GM18507 (cell line): Measurements from ENCODE around the gene CNGB1.
"Not testable (repeated sequence)": the region's sequence is repeated elsewhere in the genome, so short reads cannot be mapped to it uniquely, and the experiment has no call there.

Experiments used
- DNase-seq: peaks from one replicate; pipeline ENCODE4 v3.0.0; 2011; ENCODE audit warnings: low read depth; ENCODE audit not compliant: insufficient read length; ENCODE audit errors: extremely low spot score
- FAIRE-seq: peaks from 2 replicates; lab custom pipeline; 2011; peaks lifted over from hg19 to GRCh38; lab: Jason Lieb, UNC

The CNGB1 gene

DNA sequence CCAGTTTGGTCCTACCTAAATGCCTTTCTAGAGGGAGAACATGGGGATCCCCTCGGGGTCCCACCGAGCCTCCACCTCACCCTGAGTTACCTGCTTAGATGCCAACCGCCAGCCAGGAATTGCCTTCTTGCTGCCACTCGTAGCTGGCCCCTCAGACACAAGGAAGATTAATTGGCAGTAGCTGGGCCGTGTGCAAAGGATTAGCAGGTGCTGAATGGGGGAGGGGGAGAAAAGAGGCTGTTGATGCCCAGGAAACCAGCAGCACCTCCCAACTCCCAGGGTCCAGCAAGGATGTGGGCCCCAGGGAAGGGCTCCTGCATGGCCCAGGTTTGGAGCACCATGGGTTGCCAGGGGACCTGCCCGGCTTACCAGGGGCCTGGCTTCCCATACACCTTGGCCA lies at the start of gene CNGB1:
Gene CNGB1 (minus strand): TSS at position 159 of the 400 bp plus-strand sequence. CDS start 3,842 bp downstream, outside the sequence.
- FAIRE-seq (no peak), DNase-seq (no peak)

DNA sequence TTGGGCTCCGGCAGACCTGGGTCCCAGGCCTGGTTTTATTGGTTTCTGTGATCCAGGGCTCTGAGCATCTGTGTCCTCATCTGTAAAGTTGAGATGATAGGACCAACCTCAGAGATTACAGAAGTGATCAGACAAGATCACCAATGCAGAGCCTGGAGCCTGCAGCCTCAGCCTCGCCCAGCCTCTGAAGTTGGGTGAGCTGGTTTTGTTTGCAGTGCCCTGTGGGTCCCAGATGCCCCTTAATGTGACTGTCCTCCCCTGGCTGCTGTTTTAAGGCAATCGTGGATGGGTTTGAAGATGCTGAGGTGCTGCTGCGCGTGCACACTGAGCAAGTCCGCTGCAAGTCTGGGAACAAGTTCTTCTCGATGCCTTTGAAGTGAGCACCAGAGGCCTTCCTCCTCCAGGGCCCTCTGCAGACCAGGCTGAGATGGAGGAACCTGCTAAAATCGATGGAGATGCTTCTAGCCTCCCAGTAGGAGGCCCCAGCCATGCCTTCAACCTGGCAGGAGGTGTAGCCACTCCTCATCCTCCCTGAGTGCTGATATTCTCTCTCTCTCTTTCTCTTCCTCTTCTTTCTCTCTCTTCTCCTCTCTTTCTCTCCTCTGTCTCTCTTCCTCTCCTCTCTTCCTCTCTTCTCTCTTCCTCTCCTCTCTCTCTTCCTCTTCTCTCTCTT lies 49.1 kb upstream of the CNGB1 start:
- no peak for FAIRE-seq
- no peak for DNase-seq

DNA sequence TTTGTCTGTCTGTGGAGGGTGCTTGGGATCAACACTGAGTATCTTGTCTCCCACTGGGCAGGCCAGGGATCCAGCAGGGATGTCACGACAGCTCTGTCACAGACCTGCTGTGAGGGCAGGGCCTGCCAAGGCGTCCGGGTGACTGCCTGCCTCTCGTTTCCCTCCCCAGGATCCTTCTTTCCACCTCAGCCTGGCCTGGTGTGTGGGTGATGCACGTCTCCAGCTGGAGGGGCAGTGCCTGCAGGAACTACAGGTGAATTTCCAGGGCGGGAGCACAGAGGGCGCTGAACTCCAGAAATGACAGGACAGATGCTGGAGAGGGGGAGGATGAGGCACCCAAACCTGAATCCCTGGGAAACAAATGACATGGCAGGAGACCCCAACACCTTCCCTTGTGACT lies 47.9 kb upstream of the CNGB1 start:
- FAIRE-seq (no peak), DNase-seq (no peak)

DNA sequence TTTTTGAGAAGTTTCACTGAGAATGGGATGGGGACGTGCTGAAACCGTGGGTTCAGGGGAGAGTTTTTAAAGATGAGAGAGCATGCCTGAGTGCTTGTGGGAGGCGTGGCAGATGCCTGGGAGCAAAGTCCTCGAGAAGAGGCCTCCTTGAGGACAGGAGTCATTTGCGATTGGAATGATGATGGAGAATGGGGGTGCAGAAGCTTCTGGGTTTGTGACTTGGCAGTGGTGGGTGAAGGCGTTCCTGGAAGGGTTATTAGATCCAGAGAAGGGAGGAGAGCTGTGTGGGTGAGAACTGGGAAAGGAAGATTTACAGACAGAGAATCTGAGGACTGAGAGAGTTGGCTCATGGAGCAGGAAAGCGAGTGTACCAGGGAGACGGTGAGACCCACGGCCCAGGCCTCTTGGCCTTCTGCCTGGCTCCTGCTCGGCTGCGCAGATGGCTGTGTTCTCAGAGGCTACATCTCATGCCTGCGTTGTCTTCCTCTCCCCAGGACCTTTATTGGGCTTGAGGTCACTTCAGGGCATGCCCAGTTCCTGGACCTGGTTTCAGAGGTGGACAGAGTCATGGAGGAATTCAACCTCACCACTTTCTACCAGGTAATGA lies 46.0 kb upstream of the CNGB1 start:
- DNase-seq: no peak
- FAIRE-seq: no peak

DNA sequence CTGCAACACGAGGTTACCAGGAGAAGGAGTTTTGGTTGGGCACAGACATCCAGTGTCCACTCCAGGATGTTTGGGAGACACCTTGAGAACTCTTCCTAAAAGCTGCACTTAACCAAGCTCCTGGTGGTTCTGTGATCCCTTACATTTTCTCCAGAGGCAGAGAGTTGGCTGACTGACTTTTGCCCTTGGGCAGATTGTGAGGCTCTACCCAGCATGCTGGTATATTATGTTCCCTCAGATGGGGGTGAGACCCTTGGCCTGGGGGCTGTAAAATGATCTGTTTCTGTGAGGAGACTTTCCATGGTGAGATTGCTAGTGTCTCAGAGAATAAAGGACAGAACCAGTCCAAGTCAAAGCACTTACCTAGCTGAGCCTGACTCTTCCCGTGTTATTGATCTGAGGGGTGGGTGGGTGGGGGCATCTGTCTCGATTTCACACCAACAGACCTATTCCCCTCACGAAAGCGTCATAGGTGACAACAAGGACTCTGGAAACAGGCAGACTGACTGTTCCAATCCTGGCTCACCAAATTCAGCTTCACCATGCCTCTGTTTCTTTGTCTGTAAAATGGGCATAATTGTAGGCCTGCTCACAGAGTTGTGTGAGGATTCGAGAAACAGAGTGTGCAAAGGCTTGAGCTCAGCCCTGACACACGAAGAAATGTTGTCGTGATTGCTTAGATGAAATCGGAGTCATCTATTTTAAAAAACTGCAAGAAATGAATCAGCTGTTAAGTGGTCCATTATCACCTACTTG lies 42.5 kb upstream of the CNGB1 start:
- FAIRE-seq: no peak
- no peak for DNase-seq

DNA sequence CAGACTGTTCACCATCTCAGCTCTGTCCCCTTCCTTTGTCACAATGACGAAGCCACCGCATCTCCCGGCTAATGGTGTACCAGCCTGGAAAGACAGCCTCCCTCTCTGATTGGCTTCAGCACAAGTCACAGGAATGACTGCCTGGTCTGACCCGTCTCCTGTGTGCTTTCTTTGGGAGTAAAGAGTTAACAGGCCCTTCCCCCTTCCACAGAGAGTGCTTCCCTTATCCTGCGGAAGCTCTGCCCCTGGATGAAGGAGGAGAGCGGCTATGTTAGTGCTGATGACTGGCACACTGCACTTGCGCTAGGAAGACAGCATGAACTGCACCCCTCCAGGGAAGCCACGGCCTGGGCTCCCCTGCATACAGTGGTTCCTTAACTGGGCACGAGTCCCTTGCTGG lies 41.6 kb upstream of the CNGB1 start:
- DNase-seq: no peak
- no peak for FAIRE-seq

DNA sequence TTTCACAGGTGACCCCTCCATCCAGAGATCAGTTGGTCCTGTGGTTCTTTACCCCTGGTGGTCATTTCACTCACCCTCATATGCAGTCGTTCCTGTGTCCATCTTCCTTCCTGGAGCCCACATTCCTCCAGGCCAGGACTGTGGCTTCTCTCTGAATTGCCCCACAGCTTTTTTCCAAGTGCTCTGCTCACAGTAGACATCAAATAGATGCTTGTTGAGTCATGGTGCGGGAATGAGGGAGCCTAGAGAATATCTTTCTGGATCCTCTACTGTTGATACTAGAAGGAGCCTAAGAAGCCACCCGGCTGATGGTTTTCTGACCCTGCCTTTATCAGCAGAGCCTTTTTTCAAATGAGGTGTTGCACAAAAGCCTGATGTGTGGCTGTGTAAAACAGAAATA lies 40.7 kb upstream of the CNGB1 start:
- DNase-seq: no peak
- FAIRE-seq: no peak

DNA sequence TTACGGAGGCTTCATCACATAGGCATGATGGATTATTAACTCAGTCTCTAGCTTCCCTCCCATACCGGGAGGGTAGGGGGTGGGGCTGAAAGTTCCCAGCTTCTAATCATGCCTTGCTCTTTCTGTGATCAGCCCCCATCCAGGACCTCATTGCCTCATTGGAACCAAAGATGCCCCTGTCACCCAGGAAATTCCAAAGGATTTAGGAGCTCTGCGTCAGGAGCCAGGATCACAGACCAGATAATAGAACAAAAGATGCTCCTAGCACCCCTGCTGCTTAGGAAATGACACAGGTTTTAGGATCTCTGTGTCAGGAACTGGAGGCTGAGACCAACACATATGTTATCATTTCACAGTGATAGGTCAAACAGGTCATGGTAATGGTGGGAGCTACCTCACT lies 40.0 kb upstream of the CNGB1 start:
- DNase-seq (no peak), FAIRE-seq (no peak)

DNA sequence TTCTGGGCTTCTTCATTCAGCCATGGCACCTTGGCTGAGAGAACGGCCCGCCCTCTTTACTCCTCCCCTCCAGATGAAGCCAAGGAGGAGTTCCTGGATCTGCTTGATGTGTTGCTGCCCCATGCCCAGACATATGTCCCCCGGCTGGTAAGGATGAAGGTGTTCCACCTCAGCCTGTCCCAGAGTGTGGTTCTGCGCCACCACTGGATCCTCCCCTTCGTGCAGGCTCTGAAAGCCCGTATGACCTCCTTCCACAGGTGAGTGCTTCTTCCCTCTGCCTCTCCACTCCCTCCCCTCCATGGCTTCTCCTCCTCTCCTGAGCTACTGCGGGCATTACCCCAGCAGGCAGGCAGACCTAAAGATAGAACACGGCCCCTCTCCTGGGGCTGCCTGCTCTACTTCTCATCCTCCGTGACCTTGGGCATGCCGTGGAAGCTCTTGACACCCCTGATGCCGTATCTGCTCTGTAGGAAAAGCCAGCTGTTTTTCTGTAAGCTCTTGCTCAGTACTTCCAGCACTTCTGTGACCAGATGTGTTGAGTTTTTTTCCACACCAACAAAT lies 39.0 kb upstream of the CNGB1 start:
- no peak for FAIRE-seq

DNA sequence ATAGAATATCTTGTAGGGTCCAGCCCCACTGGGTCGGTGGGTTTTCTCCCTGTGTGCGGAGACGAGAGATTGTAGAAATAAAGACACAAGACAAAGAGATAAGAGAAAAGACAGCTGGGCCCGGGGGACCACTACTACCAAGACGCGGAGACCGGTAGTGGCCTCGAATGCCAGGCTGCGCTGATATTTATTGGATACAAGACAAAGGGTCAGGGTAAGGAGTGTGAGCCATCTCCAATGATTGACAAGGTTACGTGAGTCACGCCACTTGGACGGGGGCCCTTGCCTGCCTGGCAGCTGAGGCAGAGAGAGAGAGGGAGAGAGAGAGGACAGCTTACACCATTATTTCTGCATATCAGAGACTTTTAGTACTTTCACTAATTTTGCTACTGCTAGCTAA lies 33.8 kb upstream of the CNGB1 start:
- DNase-seq, FAIRE-seq: not testable (repeated sequence)

More for the DNA sequence above, 39.0 kb upstream of the CNGB1 start:
- no peak for DNase-seq

DNA sequence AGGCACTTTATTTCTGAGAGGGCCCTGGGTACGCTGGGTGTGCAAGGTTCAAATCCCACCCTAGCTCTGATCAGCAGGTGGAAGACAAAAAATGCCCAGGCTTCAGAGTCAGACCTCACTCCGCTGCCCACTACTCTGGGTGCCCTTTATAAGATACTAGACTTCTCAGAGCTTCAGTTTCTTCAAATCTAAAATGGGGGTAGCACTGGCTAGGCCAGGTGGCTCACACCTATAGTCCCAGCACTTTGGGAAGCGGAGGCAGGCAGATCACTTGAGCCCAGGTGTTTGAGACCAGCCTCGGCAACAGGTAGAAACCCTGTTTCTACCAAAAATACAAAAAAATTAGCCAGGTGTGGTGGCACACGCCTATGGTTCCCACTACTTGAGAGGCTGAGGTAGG lies 32.0 kb upstream of the CNGB1 start:
- FAIRE-seq (no peak), DNase-seq (no peak)

DNA sequence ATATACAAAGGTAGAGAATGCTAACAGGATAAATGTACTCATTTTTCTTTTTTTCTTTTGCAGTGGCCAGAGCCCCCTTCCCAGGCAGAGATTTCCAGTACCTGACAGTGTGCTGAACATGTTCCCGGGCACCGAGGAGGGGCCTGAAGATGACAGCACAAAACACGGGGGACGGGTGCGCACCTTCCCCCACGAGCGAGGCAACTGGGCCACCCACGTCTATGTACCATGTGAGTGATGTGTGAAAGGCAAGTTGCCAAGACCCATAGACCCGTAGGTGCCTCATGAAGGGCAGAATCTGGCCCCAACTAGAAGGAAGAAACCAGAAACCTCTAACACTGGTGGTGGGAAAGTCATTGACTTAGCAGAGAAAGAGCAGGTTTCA lies 31.5 kb upstream of the CNGB1 start:
- no peak for FAIRE-seq
- no peak for DNase-seq

DNA sequence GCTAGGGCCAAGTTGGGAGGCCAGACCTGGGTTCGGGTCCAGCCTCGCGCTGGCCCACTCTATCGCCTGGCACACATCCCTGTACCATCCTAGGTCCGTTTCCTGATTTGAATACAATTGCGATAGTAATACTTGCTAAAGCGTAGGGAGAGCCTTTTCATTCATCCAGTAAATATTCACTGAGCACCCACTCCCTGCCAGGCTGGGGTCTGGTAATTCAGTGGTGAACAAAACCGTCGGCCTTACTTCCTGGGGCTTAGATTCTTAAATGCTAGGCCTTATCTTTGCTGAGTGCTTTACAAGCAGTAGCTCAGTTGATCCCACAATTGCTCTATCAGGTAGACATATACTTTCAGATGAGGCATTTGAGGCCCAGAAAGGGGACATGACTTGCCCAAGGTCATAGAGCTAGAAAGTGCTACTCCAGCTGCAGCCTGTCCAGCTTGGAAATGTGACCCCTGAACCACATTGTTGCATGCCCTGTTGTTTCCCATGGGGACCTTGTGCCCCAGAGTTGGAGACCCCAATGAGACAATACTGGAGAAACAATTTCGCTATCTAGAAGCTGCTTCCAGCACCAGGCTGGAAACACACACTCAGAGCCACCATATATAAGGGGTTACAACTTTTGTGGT lies 31.0 kb upstream of the CNGB1 start:
- DNase-seq: no peak
- no peak for FAIRE-seq

DNA sequence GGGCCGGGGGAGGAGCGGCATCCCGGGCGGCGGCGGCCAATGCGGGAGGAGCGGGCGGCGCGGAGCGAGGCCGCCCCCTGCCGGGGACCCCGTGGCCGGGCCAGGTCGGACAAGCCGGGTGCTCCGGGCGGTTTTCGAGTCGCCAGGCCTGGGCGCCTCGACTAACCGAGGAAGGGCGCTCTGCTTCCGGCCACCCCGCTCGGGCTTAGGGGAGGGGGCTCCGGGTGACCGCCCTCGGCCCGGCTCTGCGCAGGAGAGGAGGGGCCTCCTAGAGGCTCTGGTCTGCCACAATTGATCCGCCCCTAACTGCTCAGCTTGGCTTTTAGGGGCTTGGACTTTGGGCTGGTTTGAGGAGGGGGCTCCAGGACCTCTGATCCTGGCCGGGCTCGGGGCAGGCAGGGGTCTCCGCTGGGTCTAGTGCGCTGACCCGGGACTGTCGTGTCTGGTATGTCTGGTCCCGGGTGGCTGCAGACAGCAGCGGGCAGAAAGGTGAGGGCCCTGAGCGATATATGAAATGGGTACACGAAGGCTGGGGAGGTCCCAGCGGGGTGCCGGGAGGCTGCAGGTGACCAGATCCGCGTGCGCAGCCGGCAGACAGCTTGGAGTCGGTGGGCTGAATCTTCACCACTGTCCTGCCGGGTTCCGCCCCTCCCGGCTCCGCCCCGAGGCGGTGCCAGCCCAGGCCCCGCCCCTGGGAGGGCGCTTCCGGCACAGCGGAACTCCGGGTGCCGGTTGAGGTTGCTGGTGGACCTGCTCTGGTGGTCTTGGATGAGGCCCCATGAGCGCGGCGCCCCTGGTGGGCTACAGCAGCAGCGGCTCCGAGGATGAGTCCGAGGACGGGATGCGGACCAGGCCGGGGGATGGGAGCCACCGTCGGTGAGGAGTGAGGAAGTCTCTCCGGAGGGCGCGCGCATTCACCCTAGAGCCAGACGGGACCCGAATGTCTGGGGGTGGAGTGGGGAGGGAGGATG lies 30.1 kb upstream of the CNGB1 start, which contains the start of gene USB1:
Gene USB1 (plus strand): TSS at position 702 of the 971 bp plus-strand sequence. CDS start 77 bp downstream, at position 779.
- peak; percentile 93 for FAIRE-seq
- peak; percentile 95 for DNase-seq

DNA sequence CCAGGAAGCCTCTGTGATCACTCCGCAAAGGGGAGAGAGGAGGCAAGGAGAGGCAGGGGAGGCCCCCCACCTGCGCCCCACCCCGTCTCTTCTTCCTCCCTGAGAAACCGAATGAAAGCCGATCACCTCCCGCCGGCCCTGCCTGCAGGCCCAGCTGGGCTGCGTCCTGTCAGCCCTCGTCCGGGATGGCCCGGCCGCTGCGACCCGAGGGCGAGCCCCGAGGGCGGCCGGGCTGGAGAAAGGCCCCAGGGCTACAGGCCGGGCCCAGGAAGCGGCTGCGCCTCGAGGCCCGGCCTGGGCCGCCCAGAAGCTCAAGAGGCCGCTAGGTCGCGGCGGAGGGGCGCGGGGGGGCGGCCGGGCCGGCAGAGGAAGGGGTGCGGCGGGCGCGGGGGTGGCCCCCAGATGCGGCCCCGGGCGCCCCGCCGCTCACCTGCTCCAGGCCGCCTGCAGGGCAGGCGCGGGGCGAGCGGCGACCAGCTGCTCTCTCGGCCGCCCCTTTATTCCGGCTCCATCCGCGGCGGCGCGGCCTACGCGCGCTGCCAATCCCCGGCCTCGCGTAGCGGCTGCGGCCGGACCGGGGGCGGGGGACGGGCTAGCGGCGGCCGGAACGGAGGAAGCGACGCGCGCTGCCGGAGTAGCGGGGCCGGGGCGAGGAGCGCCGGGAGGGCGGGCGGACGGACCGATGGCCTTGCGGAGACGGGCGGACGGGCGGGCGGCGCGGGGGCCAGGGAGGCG lies 29.2 kb upstream of the CNGB1 start, which contains the start of gene ZNF319:
Gene ZNF319 (minus strand): TSS at position 702 of the 735 bp plus-strand sequence. CDS start 2,407 bp downstream, outside the sequence.
- DNase-seq: no peak
- no peak for FAIRE-seq

DNA sequence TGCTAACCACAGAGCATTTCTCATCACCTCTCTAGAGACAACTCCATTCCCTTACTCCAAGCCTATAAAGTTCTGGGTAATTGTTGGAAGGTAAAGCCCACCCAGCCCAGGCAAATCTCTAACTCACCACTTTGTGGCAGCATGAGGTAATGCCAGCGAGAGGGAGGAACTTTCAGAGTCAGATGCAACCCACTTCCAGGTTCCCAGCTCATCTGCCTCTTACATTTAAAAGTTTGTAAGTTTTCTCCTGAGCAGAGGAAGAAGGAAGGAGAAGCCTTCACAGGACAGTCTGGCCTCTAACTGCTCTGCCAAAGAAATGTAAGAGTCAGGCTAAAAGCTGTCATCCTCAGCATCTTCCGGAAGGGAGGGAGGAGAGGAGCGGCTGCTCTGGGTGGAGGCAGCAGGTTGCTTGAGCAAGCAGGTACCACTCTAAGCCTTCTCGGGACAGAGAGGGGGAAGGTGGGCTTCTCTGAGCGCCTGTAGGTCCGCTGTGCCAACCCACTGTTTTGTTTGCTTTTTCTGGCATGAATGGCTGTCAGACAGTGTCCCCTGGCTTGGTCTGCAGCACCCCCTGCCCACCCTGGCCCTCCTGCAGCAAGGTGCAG lies 28.5 kb upstream of the CNGB1 start:
- DNase-seq: no peak
- FAIRE-seq: peak; percentile 56

DNA sequence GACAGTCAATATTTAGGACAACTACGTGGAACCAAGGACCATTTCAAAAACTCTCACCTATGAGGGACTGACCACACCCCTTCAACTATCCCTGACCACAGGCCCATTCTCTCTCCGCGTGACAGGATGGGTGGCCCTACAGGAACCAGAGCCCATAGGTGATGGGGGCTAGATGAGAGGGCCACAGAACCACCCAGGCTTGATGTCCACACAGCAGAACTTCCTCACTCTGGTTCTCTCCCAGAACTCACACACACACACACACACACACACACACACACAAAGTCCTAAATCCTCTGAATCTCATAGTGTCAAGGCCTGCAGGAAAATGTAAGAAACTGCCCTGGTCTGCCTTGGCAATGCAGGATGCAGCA lies 28.1 kb upstream of the CNGB1 start:
- DNase-seq (no peak), FAIRE-seq (no peak)

DNA sequence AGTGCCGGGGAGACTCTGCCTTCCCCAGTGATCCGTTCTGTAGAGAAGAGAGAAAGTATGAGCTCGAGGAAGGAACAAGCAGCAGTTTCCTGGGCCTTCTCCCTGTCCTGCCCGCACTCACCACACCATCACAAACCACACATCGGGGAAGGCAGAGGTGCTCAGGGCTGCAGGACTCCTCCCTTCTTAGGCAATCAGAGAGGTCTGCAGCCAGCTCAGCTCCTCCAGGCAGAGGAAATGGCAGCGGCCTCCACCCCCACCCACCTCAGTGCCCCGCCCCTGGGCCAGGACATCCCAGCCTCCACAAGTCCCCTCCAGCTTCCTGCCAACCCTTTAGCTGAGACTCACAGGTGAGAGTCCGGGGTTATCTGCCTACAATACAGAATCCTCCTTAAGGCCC lies 27.6 kb upstream of the CNGB1 start:
- FAIRE-seq (no peak), DNase-seq (no peak)
